Activated CD8-positive, alpha-beta memory T cell treated with anti-CD3 and anti-CD28 coated beads, Interleukin-2, amount 50 U/mL, for 24 hours (primary cell): ENCODE measurements around the gene LEFTY1.
"Not testable (repeated sequence)": the region's sequence is repeated elsewhere in the genome, so short reads cannot be mapped to it uniquely, and the experiment has no call there.

ENCODE experiments used
- DNase-seq: peaks from one replicate; pipeline ENCODE4 v3.0.0-alpha.2; 2020; ENCODE audit errors: extremely low read depth

LEFTY1 gene, protein sequence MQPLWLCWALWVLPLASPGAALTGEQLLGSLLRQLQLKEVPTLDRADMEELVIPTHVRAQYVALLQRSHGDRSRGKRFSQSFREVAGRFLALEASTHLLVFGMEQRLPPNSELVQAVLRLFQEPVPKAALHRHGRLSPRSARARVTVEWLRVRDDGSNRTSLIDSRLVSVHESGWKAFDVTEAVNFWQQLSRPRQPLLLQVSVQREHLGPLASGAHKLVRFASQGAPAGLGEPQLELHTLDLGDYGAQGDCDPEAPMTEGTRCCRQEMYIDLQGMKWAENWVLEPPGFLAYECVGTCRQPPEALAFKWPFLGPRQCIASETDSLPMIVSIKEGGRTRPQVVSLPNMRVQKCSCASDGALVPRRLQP

DNA sequence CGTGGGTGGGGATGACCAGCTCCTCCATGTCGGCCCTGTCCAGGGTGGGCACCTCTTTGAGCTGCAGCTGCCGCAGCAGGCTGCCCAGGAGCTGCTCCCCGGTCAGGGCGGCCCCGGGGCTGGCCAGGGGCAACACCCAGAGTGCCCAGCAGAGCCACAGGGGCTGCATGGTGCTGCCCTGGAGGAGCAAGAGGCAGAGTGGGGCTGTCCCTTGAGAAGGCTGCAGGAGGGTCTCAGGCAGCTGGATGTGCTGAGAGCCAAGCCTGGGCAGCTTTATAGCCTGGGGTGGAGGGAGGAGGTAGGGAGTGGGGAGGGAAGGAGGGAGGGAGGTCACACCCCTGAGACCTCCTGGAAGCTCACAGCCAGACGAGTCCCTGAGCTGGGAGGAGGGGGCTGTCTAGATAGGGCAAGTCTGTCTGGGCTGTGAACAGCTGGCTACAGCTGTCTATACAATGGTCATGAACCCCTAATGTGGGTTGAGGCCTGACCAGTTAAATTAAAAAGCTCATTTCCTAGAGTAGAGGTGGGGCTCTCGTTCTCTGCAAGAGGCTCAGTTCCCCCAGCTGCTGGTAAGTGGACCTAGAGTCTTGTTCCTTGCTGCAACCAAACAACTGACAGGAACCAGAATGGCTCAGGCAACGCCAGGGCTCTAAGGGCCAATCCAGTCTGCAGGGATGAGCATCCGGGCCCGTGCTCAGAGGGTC, at the start of gene LEFTY1:
LEFTY1 (minus strand) TSS at position 249 of the 704 bp plus-strand sequence; CDS start at position 169, 80 bp downstream.
- no peak for DNase-seq

DNA sequence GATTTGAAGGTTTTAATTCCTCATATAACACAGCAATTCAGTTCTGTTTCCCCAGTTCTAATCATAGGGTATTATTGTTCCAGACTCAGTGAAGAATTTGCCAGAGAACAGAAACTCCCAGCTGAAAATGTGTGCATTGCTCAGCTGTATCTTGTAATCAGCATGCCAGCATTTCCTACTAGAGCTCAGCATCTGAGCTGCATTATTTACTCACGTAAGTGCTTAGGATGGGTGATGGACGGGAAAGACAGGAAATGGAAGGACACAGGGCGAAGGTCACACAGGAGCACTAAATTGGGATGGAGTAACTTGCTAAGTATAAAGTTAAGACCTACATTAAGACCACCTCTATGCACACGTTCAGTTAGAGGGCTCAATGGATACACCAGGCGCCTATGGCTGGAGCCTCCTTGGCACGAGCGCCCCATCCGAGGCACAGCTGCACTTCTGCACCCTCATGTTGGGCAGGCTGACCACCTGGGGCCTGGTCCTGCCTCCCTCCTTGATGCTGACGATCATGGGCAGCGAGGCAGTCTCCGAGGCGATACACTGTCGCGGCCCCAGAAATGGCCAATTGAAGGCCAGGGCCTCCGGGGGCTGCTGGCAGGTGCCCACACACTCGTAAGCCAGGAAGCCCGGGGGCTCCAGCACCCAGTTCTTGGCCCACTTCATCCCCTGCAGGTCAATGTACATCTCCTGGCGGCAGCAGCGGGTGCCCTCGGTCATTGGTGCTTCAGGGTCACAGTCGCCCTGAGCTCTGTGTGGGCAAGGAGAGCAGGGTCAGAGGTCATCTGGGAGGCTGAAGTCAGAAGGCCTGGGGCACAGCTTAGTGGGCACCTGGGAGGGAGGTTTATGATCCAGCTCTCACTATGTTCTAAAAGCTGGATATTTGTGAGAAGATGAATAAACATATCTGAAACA, 48.4 kb upstream of the LEFTY1 start:
- DNase-seq = no peak

DNA sequence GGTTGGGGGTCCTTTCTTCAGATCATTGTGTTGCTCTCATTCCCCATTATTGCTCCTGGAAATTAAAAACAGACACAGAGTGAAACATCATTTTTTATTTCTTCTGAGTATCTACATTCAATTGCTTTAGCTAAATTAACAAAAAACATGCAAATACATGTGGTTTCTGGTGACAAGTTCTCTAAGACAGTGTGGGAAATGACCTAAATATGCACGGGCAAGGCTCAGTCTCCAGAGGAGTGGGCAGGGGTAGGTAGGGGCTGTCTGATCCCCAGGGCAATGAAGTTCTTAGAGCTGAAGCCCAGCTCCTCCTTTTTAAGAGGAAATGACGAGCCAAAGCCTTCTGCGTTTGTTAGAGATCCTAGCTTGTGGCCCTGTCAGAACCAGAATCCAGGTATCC, 47.6 kb upstream of the LEFTY1 start:
- no peak for DNase-seq

DNA sequence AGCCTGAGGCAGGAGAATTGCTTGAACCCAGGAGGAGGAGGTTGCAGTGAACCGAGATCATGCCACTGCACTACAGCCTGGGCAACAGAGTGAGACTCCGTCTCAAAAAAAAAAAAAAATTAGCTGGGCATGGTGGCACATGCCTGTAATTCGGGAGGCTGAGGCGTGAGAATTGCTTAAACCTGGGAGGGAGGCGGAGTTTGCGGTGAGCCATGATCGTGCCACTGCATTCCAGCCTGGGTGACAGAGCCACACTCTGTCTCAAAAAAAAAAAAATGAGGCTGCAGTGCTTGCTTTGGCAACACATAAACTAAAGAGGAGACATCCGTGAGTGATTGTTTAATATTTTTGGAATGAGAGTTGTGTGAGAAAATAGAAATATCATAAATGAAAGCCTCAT, 47.1 kb upstream of the LEFTY1 start:
- not testable (repeated sequence) for DNase-seq

DNA sequence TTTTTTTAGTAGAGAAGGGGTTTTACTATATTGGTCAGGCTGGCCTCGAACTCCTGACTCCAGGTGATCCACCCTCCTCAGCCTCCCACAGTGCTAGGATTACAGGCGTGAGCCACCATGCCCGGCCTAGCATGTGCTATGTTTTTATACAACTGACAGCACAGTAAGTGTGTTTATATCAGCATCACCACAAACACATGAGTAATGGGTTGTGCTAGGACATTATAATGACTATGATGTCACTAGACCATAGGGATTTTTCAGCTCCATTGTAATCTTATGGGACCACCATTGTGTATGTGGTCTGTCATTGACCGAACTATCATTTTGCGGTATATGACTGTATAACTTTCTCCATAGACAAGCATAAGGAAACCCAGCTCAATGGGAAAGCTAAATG, 45.8 kb upstream of the LEFTY1 start:
- DNase-seq = no peak

DNA sequence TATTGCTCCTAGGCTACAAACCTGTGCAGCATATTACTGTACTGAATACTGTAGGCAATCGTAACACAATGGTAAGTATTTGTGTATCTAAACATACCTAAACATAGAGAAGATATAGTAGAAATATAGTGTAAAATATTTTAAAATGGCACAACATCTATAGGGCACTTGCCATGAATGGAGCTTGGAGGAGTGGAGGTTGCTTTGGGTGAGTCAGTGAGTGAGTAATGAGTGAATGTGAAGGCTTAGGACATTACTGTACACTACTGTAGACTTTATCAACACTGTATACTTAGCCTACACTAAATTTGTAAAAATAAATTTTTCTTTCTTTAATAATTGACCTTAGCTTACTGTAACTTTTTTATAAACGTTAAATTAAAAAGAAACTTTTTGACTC, 44.1 kb upstream of the LEFTY1 start:
- DNase-seq = no peak

DNA sequence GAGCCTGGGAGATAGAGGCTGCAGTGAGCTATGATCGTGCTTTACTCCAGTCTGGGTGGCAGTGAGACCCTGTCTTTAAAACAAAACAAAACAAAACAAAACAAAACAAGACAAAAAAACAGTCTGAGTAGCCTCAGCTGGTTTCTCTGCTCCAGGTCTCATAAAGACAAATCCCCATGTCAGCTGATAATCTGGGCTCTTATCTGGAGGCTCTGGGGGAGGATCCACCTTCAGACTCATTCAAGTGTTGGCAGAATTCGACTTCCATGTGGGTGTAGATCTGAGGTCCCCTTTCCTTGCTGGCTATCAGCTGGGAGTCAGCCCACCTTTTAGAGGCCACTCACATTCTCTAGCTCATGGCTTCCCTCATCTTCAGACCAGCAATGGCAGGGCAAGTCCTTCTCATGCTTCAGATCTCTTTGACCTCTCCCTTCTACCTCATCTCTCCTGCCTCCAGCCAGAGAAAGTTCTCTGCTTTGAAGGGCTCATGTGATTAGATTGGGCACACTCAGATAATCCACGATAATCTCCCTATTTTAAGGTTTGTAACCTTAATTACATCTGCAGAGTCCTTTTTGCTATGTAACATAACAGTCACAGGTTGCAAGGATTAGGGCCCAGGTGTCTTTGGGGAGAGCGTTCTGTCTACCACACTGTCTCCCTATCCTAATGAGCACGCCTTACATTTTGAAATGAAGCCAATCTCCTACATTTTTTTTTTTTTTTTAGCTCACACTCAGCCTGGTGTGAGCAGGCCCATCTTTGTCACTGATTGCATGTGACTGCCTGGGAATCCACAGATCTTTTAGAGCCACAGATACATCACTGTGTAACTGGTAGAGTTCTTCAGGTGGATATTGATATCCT, 42.6 kb upstream of the LEFTY1 start:
- DNase-seq = no peak

DNA sequence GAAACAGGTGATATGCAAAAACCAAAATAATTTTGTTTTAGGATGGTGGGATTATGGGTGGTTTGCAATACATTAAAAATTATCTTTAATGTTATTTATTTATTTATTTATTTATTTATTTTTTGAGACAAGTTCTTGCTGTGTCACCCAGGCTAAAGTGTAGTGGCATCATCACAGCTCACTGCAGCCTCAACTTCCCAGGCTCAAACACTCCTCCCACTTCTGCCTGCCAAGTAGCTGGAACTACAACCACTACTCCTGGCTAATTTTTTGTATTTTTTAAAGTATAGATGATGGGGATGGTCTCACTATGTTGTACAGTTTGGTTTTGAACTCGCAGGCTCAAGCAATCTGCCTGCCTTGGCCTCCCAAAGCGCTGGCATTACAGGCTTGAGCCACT, 41.6 kb upstream of the LEFTY1 start:
- no peak for DNase-seq

DNA sequence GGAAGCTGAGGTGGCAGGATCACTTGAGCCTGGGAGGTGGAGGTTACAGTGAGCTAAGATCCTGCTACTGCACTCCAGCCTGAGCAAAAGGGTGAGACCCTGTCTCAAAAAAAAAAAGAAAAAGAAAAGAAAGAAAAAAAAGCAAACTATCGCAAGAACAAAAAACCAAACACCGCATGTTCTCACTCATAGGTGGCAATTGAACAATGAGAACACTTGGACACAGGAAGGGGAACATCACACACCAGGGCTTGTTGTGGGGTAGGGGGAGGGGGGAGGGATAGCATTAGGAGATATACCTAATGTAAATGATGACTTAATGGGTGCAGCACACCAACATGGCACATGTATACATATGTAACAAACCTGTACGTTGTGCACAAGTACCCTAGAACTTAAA, 40.5 kb upstream of the LEFTY1 start:
- DNase-seq = not testable (repeated sequence)

DNA sequence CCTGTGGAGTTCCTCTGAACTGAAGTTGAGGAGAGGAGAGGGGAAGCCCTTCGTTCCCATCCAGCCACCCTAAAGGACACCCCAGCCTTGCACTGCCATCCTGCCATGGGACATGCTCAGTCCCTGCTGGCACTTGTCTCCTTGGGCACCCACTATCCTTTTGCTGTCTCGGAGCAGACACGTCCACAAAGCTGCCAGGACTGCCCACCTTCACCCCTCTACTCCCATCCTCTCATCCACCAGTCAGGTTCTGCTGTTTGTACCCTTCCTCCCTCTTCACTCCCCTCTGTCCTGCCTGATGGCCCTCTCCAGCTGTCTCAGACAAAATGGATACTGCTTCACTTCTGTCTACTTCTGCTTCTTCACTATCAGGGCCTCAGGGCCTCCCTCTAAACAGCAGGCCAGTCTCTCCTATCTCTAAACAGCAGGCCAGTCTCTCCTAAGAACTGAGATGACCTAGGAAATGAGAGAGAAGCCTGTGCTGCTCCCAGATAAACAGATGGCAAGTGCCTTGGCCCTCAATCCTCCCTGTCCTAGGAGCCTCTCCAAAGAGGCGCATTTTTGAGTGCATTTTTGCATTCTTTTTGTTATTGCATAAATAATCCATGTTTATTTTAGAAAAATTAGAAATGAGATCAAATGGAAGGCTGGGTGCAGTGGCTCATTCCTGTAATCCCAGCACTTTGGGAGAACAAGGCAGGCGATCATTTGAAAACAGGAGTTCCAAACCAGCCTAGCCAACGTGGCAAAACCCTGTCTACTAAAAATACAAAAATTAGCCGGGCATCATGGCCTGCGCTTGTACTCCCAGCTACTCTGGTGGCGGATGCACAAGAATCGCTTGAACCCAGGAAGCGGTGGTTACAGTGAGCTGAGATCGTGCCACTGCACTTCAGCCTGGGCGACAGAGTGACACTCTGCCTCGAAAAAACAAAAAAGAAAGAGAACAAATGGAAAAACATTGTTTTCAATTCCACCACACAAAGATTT, 39.5 kb upstream of the LEFTY1 start:
- no peak for DNase-seq

DNA sequence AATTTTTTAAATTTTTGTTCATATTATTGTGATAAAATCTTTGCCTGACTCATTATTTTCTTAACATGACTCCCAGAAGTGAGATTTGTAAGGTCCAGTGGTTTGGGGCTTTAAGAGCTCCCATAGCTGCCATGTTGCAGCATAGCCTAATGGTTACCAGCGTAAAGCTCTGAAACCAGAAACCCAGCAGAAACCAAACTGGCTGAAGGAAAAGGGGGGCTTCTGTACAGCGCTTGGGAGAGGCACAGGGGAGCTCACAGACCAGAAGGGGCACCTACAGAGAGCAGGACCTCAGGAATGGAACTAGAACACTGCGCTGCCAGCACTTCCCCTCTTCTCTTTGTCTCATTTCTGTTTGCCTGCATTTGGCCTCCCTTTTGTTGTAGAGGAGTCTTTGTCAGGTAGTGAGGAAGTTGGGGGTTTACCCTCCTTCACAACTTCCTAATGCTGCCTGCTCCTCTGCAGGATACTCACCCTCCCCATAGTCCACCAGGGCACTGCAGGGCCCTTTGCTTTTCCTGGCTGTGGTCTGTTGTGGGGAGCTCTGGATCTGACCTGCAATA, 37.7 kb upstream of the LEFTY1 start:
- no peak for DNase-seq

DNA sequence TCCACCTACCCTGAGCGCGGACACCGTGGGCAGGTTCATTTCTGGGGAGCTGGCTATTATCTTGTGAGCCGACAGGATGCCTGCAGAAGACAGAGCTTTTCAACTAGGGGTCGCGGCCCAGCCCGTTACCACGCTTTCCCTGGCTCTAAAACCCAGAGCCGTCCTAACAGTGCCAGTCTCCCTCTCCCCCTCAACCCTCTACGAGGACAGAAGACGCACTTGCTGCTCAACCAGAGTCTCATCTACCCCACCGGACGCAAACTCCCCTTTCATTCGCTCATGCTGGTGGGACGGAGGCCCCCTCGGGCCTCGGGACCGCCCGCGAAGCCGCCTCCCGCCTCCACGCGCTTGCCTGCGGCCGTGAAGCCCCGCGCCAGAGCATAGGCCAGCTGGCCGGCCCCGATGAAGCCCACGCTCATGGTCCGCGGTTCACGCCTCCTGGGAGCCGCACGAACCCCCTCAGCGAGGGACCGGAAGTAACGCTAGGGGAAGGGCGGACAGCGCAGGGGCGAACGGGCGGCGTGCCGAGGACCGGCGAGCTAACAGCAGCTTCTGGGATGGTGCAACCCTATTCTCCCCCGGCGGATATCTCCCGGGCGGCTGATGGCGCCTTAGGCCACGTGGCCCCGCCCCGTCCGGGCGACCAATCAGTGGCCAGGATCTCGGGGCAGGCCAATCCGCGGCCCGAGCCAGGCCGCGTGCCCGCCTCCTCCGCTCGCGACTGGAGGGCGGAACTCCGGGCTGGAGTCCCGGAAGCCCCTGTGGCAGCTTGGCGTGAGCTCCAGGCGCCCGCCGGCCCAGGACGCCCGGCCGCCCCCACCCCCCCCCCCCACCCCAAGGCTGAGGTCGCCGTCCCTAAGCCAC, 35.0 kb upstream of the LEFTY1 start, which contains the start of gene PYCR2:
PYCR2 (minus strand) TSS at position 559 of the 864 bp plus-strand sequence; CDS start at position 419, 140 bp downstream.
- peak; percentile 83 for DNase-seq

DNA sequence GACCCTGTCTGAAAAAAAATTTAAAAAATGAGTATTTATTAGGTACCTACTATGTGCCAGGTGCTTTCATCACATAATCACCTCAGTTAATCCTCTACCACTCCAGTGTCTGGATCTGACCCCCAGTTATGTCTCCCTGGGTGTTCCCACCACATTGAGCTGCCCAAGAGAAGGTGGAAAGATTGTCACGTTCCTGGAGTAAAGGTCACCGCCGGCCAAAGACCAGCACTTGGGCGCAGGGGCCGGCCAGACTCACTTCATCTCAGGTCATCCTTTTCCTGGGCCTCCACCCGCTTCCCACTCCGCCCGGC, 34.4 kb upstream of the LEFTY1 start:
- no peak for DNase-seq

DNA sequence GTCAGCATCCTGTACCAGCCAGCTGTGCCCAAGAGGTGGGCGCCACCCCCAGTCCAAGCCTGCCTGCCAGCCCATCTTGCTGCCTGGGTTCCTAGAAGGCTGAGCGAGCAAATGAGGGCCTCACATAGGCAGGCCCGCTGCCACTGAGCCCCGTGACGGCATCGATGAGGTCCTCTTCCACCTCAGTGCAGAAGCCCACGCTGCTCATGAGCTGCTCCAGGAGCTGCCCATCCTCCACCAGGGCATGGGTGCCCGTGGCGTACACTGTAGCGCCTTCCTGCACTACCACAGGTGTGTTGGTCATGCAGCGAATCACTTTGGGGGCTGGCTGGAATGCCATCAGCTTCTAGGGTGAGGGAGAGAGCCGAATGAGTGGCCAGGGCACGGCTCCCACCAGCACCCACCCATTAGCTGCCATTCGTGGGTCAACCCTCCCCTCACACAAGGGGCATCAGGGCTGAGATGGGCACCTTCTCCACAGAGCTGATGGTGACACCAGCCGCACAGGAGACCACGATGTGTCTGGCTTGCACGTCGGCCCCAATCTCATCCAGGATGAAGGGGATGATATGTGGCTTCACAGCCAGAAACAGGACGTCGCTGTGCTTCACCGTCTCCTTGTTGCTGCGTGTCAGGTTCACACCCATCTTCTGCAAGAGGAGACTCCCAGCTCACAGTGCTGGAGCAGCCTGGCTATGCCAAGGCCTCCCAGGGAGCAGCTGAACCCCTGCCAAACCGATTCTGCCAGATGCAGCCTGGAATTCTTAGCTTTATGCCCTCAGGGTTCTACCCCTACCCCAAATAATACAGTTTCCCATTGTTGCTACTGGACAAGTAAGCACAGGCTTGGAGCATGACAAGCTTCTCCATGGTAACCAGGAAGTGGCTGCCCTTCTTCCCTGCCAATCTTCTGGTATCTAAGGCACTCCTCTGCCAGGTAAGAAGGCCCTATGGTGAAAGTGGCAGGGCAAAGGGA, 33.1 kb upstream of the LEFTY1 start:
- DNase-seq = no peak

DNA sequence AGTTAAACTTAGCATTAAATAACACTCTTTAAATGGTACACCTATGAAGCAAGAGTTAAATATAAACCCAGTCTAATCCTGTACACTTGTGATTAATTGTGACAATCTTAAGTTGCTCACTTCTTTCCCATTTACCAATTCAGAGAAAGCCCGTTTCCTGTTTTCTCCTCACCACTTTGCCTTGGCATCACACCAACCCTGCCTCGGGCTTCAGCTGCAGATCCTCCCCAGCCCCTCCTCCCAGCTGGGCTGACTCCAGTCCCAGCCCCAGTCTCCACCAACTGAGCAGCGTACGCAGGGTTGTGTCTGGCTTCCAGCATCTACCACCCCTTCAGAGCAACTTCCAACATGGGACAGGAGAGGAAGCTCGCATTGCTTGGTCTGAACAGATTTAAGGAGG, 31.0 kb upstream of the LEFTY1 start:
- DNase-seq = no peak

DNA sequence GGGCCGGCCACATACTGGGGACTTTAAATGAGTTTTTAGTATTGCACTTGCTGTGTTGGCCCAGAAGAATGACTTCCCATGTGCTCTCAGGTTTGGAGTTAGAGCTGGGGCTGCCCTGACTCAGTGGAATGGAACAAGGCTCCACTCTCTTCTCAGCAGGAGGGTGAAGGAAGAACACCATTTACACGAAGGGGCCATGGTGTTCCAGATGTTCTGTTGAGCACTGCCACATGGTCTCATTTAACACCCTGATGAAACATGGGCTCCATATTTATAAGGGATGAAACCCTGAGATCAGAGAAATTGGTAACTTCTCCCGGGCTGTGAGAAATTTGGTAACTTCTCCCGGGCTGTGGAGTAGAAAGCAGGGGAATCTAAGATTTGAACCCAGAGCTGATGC, 29.3 kb upstream of the LEFTY1 start:
- no peak for DNase-seq

DNA sequence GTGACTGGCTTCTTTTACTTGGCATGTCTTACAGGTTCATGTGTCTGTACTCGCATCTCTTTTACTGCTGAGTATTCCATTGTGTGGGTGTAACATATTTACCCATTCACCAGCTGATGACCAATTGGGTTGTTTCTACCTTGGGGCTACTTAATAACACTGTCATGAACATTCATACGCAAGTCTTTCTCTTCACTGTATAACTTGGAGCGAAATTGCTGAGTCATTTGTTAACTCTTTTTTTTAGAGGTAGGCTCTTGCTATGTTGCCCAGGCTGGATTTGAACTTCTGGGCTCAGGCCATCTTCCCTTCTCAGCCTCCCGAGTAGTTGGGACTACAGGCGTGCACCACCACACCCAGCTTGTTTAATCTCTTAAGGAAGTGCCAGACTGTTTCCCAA, 28.6 kb upstream of the LEFTY1 start:
- no peak for DNase-seq

DNA sequence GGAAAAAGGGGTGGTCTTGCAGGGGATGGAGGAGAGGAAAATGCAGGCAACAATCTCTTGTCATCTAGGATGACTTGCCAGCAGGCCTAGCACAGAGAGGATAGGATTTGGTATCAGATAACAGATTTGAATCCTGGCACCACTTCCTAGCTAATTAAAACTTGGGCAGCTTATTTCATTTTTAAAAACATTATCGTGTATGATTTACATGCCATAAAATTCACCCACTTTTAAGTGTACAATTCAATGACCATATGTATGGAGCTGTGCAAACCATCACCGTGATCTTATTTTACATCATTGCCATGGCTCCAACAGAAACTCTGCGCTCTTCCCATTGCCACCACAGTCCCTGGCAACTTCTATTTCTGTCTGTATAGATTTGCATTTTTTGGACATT, 28.2 kb upstream of the LEFTY1 start:
- no peak for DNase-seq
